Smooth muscle cell (in vitro differentiated cells): ENCODE data around the gene ATL3. TPM values are rescaled to one million over a fixed set of nuclear protein-coding genes. Genes with fewer than 3 reads are reported as not detected.

Source experiments
- DNase-seq: peaks from one replicate; lab custom pipeline; 2025; ENCODE audit not compliant: unreplicated experiment; lab: John Stamatoyannopoulos, UW
- H2AFZ ChIP-seq: fragments of 200-600 bp; sonication (generic); 2 replicates; pipeline ENCODE4 v1.6.0; 2016; ENCODE audit warnings: antibody characterized with exemption, low read depth, mild to moderate bottlenecking
- H3F3A ChIP-seq: fragments of 200-600 bp; sonication (generic); 2 replicates; pipeline ENCODE4 v1.6.0; 2017; ENCODE audit warnings: antibody characterized with exemption, low read depth
- H3K27ac ChIP-seq: fragments of 200-600 bp; sonication (generic); 2 replicates; pipeline ENCODE4 v1.5.1; 2016; ENCODE audit warnings: low read depth, mild to moderate bottlenecking
- H3K27me3 ChIP-seq: fragments of 200-600 bp; sonication (generic); 2 replicates; pipeline ENCODE4 v1.6.1; 2016; ENCODE audit warnings: low read depth, mild to moderate bottlenecking
- H3K36me3 ChIP-seq: fragments of 200-600 bp; sonication (generic); 2 replicates; pipeline ENCODE4 v1.5.1; 2016; ENCODE audit warnings: low read depth
- H3K4me1 ChIP-seq: fragments of 200-600 bp; sonication (generic); 2 replicates; pipeline ENCODE4 v1.5.1; 2016; ENCODE audit warnings: low read depth
- H3K4me2 ChIP-seq: fragments of 200-600 bp; sonication (generic); 2 replicates; pipeline ENCODE4 v1.6.0; 2016; ENCODE audit warnings: mild to moderate bottlenecking
- H3K4me3 ChIP-seq: fragments of 200-600 bp; sonication (generic); 2 replicates; pipeline ENCODE4 v1.5.1; 2016; ENCODE audit warnings: mild to moderate bottlenecking
- H3K79me2 ChIP-seq: fragments of 200-600 bp; sonication (generic); 2 replicates; pipeline ENCODE4 v1.6.0; 2016; ENCODE audit warnings: low read depth, mild to moderate bottlenecking
- H3K9ac ChIP-seq: fragments of 200-600 bp; sonication (generic); 2 replicates; pipeline ENCODE4 v1.6.0; 2016; ENCODE audit warnings: low read depth
- H3K9me3 ChIP-seq: fragments of 200-600 bp; sonication (generic); replicated peaks from 2 replicates; pipeline ENCODE4 v1.5.1; 2016; ENCODE audit warnings: low read depth
- H4K20me1 ChIP-seq: fragments of 200-600 bp; sonication (generic); 2 replicates; pipeline ENCODE4 v1.6.0; 2016; ENCODE audit warnings: low read depth
- WGBS: methylation state at CpG from one replicate; pipeline ENCODE4 v1.1.7; 2016; ENCODE audit warnings: low lambda C conversion rate; 5-methylcytosine and 5-hydroxymethylcytosine counted together
- polyA plus RNA-seq: library from polyadenylated mRNA; unstranded; fragments of >200 nt; fragmentation: Nextera tagmentation; extraction: Ambion mirVana; gene quantifications from 2 replicates; pipeline ENCODE4 v1.2.1, GENCODE V29; 2016
- total RNA-seq: library from RNA; depleted of rRNA; stranded (reverse); fragments of >200 nt; gene quantifications from 2 replicates; pipeline ENCODE4 v1.2.3, GENCODE V29; 2014
- TF ChIP-seq, protein P1 (sequence below): fragments of 200-600 bp; sonication (generic); IDR thresholded peaks from 2 replicates; pipeline ENCODE4 v1.5.1; 2017; ENCODE audit warnings: borderline replicate concordance, mild to moderate bottlenecking, antibody characterized with exemption; ENCODE audit not compliant: insufficient read depth, poor library complexity, severe bottlenecking

Gene ATL3
- total and polyA plus RNA-seq, 2 experiments from 2014 or later, result 13.0 to 32.5 TPM

DNA sequence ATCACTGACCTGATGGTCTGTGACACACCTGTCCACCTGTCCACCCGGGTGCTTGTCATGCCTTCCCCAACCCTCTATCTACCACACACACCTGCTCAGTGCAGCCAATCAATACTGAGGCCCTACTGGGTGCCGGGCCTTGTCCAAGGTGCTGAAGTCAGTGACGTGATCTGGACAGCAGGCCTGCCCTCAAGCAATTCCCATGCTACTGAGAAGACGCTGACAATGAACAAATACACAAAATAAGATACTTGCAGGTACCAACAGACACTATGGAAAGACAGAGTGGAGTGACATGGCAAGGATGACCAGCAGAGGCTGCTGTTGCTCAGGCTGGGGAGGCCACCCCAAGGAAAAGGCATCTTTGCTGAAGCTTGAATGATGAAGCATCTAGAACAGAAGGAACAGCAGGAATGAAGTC is 78.2 kb downstream of the ATL3 start:
- H2AFZ ChIP-seq, result no peak overlapping the region
- no peaks in the 10 kb centered on the region for H3K36me3 ChIP-seq
- no peak overlapping the region for H3K27ac ChIP-seq
- no peaks in the 10 kb centered on the region for H3K9me3 ChIP-seq
- WGBS, result 73% methylated on average over 4 of the region's 4 CpGs
- no peaks in the 10 kb centered on the region for H3K27me3 ChIP-seq
- H3K9ac ChIP-seq, result no peak overlapping the region
- H3K4me3 ChIP-seq, result no peak overlapping the region
- H4K20me1 ChIP-seq, result no peaks in the 10 kb centered on the region
- no peaks in the 10 kb centered on the region for H3F3A ChIP-seq
- H3K4me1 ChIP-seq, result no peaks in the 10 kb centered on the region
- no peak overlapping the region for H3K4me2 ChIP-seq
- DNase-seq, result no peak
- TF ChIP-seq, protein P1, sequence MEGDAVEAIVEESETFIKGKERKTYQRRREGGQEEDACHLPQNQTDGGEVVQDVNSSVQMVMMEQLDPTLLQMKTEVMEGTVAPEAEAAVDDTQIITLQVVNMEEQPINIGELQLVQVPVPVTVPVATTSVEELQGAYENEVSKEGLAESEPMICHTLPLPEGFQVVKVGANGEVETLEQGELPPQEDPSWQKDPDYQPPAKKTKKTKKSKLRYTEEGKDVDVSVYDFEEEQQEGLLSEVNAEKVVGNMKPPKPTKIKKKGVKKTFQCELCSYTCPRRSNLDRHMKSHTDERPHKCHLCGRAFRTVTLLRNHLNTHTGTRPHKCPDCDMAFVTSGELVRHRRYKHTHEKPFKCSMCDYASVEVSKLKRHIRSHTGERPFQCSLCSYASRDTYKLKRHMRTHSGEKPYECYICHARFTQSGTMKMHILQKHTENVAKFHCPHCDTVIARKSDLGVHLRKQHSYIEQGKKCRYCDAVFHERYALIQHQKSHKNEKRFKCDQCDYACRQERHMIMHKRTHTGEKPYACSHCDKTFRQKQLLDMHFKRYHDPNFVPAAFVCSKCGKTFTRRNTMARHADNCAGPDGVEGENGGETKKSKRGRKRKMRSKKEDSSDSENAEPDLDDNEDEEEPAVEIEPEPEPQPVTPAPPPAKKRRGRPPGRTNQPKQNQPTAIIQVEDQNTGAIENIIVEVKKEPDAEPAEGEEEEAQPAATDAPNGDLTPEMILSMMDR, result peak; percentile 37
- no peaks in the 10 kb centered on the region for H3K79me2 ChIP-seq

DNA sequence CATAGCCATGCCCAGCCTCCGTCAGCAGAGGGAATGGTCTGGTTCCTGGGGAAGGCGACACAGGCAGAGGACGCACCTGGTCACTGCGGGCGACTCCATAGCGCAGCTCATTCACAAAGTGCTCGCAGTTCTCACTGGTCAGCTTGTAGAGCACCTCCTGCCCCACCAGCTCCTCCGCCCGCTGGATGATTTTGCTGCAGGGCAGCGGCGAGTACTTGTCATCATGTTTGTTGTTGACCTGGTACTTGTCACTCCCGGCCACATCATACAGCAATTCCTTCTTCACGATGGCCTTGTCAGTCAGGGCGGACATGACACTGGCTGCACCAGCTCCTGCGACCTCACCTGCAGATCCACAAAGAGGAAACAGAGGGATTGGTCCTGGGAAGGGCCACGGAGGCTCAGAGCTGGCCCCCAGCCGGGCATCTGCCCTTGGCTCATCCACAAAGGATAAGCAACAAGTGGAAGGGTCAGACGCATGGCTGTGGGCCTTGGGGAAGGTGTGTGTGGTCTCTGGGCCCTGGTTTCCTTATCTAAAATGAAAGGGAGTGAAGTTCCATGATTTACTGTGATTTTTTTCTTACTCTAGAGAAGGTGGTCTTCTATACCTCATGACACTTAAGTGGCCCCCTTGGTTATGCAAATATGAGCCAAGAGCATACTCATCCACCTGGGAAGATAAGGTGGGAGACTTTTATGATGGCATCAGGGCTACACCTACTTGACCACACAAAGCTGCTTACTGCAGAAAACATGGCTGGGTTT is 81.0 kb downstream of the ATL3 start:
- H3K27ac ChIP-seq, result no peak overlapping the region
- no peaks in the 10 kb centered on the region for H3K27me3 ChIP-seq
- TF ChIP-seq, protein P1, result no peak
- no peaks in the 10 kb centered on the region for H3K9me3 ChIP-seq
- no peaks in the 10 kb centered on the region for H3K36me3 ChIP-seq
- WGBS, result 93% methylated on average over 18 of the region's 18 CpGs
- H3K9ac ChIP-seq, result no peak overlapping the region
- no peak overlapping the region for H3K4me2 ChIP-seq
- H3K4me3 ChIP-seq, result no peak overlapping the region
- no peaks in the 10 kb centered on the region for H3F3A ChIP-seq
- no peak for DNase-seq
- no peaks in the 10 kb centered on the region for H4K20me1 ChIP-seq
- H3K79me2 ChIP-seq, result no peaks in the 10 kb centered on the region
- no peak overlapping the region for H2AFZ ChIP-seq
- H3K4me1 ChIP-seq, result no peaks in the 10 kb centered on the region

DNA sequence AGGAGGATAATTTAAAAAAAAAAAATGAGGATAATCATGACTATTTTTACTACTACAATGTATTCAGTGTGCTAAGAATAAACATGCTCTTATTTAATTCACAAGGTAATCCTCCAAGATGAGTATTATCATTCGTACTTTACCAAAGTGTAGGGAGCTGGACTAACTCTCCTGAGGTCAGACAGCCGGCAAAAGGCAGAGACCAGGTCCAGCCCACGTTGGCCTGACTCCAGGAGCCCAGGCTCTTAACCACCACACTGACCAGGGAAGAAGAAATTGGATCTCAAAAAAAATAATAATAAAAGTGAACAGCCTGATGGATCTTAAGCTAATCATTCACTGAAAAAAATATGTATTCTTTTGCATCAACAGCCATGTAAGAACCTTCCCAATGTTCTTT is 82.2 kb downstream of the ATL3 start:
- H4K20me1 ChIP-seq, result no peaks in the 10 kb centered on the region
- no peak overlapping the region for H3K4me3 ChIP-seq
- H2AFZ ChIP-seq, result no peak overlapping the region
- no peaks in the 10 kb centered on the region for H3K9me3 ChIP-seq
- H3F3A ChIP-seq, result no peaks in the 10 kb centered on the region
- H3K36me3 ChIP-seq, result no peaks in the 10 kb centered on the region
- H3K4me2 ChIP-seq, result no peak overlapping the region
- no peak overlapping the region for H3K9ac ChIP-seq
- H3K27ac ChIP-seq, result no peak overlapping the region
- H3K4me1 ChIP-seq, result no peaks in the 10 kb centered on the region
- WGBS, result 82% methylated on average over 3 of the region's 3 CpGs
- no peaks in the 10 kb centered on the region for H3K79me2 ChIP-seq
- no peak for DNase-seq
- TF ChIP-seq, protein P1, result no peak
- H3K27me3 ChIP-seq, result no peaks in the 10 kb centered on the region
